Measurements from ENCODE around the gene CHST3. TPM values are rescaled to one million over a fixed set of nuclear protein-coding genes. Genes with fewer than 3 reads are reported as not detected.

The CHST3 gene
- polyA plus RNA-seq, 2 of the 4 experiments (the other 2 are of a cell fraction) = 12.8 to 23.1 TPM

DNA sequence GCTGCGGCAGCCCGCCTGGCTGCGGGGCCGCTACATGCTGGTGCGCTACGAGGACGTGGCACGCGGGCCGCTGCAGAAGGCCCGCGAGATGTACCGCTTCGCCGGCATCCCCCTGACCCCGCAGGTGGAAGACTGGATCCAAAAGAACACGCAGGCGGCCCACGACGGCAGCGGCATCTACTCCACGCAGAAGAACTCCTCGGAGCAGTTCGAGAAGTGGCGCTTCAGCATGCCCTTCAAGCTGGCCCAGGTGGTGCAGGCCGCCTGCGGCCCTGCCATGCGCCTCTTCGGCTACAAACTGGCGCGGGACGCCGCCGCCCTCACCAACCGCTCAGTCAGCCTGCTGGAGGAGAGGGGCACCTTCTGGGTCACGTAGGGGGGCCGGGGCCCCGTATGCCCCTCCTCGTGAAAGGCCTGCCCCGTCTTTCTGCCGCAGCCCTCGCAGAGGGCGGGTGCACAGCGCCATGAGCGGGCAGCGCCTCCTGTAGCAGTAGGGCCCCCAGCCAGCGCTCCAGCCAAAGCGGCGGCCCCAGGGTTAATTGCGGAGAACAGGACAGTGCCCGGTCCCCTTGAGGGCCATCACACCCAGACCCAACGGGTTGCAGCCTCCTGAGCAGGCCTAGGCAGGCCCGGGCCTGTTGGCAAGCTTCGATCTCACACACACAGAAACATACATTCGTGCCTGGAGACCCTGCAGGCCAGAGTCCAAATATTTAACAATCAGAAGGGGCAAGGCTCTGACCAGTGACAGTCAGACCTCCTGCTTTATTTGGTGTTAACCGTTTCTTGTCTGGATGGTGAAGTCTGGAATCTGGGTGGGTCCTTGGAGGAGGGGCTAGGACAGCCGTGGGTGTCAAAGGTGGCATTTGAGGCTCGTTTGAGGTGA, 44.1 kb downstream of the CHST3 start:
- Histone ChIP-seq H3K4me2 (no peak overlapping the region), H3K9me3 (no peaks in the 10 kb centered on the region), H3K4me1 (peaks cover 9% of the 10 kb centered on the region; the same call in 1 of the 3 replicates), H3K27ac (peak overlapping the region in 1 of 2 experiments; percentile 34; a peak in 1 of 6 replicates), H3K4me3 (no peak overlapping the region)
- DNase-seq (ENCODE audit: low read depth in 1 of 2, low spot score in 1 of 2) (no peak), ATAC-seq (no peak), FAIRE-seq (no peak)
- ChIA-PET POLR2A (no interaction called here), CTCF (interaction anchor here (1.7 to 2.5 kb wide), 4 partner anchors 12 to 112 kb away, joined by 4 to 8 read pairs (median 7); no protein-coding TSS in a partner anchor)
- no peak for TF ChIP-seq RAD21 (conservative IDR thresholded peaks at IDR 0.05 in 1 of 2, IDR thresholded peaks at IDR 0.05 in 1 of 2)
- no peak for TF ChIP-seq ZC3H11A (IDR thresholded peaks at IDR 0.05)
- TF ChIP-seq, protein P1, sequence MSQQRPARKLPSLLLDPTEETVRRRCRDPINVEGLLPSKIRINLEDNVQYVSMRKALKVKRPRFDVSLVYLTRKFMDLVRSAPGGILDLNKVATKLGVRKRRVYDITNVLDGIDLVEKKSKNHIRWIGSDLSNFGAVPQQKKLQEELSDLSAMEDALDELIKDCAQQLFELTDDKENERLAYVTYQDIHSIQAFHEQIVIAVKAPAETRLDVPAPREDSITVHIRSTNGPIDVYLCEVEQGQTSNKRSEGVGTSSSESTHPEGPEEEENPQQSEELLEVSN (IDR thresholded peaks at IDR 0.05; ENCODE audit: borderline replicate concordance, low read depth) = no peak
- no peak for TF ChIP-seq FOSL2 (IDR thresholded peaks at IDR 0.05)
- TF ChIP-seq FOSL2 (CRISPR knock-in tag; IDR thresholded peaks at IDR 0.05) = no peak
- TF ChIP-seq, protein P2, sequence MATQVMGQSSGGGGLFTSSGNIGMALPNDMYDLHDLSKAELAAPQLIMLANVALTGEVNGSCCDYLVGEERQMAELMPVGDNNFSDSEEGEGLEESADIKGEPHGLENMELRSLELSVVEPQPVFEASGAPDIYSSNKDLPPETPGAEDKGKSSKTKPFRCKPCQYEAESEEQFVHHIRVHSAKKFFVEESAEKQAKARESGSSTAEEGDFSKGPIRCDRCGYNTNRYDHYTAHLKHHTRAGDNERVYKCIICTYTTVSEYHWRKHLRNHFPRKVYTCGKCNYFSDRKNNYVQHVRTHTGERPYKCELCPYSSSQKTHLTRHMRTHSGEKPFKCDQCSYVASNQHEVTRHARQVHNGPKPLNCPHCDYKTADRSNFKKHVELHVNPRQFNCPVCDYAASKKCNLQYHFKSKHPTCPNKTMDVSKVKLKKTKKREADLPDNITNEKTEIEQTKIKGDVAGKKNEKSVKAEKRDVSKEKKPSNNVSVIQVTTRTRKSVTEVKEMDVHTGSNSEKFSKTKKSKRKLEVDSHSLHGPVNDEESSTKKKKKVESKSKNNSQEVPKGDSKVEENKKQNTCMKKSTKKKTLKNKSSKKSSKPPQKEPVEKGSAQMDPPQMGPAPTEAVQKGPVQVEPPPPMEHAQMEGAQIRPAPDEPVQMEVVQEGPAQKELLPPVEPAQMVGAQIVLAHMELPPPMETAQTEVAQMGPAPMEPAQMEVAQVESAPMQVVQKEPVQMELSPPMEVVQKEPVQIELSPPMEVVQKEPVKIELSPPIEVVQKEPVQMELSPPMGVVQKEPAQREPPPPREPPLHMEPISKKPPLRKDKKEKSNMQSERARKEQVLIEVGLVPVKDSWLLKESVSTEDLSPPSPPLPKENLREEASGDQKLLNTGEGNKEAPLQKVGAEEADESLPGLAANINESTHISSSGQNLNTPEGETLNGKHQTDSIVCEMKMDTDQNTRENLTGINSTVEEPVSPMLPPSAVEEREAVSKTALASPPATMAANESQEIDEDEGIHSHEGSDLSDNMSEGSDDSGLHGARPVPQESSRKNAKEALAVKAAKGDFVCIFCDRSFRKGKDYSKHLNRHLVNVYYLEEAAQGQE (IDR thresholded peaks at IDR 0.05) = no peak
- TF ChIP-seq, protein P3, sequence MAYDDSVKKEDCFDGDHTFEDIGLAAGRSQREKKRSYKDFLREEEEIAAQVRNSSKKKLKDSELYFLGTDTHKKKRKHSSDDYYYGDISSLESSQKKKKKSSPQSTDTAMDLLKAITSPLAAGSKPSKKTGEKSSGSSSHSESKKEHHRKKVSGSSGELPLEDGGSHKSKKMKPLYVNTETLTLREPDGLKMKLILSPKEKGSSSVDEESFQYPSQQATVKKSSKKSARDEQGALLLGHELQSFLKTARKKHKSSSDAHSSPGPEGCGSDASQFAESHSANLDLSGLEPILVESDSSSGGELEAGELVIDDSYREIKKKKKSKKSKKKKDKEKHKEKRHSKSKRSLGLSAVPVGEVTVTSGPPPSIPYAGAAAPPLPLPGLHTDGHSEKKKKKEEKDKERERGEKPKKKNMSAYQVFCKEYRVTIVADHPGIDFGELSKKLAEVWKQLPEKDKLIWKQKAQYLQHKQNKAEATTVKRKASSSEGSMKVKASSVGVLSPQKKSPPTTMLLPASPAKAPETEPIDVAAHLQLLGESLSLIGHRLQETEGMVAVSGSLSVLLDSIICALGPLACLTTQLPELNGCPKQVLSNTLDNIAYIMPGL (CRISPR knock-in tag; IDR thresholded peaks at IDR 0.05; ENCODE audit: borderline replicate concordance) = no peak
- no peak for TF ChIP-seq POLR2A (IDR thresholded peaks at IDR 0.05; ENCODE audit: low read length)
- TF ChIP-seq CBX2 (IDR thresholded peaks at IDR 0.05; ENCODE audit: borderline replicate concordance, low read depth) = no peak
- WGBS (ENCODE audit: missing lambda C conversion rate) = 88% methylated on average over 47 of the region's 58 CpGs

DNA sequence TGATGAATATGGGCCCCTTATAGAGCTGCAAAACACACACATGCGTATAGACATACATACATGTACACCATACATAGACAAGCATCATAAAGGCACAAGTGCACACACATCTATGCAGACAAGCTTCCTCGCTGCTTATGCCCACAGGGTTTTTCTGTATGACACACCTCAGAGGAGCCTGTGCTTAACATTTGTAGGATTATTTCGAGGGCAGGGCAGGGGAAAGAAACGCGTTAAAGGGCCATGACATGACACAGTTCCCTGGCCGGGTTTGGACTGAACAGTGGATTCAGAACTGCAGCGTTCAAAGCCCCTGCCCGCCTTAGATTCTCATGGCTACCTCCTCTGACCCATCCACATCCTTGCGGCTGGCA, 44.8 kb downstream of the CHST3 start:
- H3K4me2 ChIP-seq = no peak overlapping the region
- H3K27ac ChIP-seq = peak overlapping the region in 1 of 2 experiments; percentile 34; a peak in 1 of 6 replicates
- no peak for FAIRE-seq
- peaks cover 9% of the 10 kb centered on the region; the same call in 1 of the 3 replicates for H3K4me1 ChIP-seq
- no peak overlapping the region for H3K4me3 ChIP-seq
- POLR2A ChIA-PET = no interaction called here
- CTCF ChIA-PET = interaction anchor here (0.9 to 1.7 kb wide), 3 partner anchors 33 to 113 kb away, joined by 3 to 4 read pairs (median 3); no protein-coding TSS in a partner anchor
- 86% methylated on average over 9 of the region's 9 CpGs for WGBS (ENCODE audit: missing lambda C conversion rate)
- H3K9me3 ChIP-seq = no peaks in the 10 kb centered on the region
- ATAC-seq = no peak
- no peak for TF ChIP-seq RNF2 (IDR thresholded peaks at IDR 0.05; ENCODE audit: borderline replicate concordance, low read depth)
- no peak for TF ChIP-seq CBX8 (IDR thresholded peaks at IDR 0.05)
- no peak for TF ChIP-seq KDM1A (IDR thresholded peaks at IDR 0.05; ENCODE audit: low read depth)
- no peak for TF ChIP-seq KDM5A (IDR thresholded peaks at IDR 0.05)
- TF ChIP-seq EP300 (IDR thresholded peaks at IDR 0.05) = no peak
- no peak for TF ChIP-seq SMC3 (IDR thresholded peaks at IDR 0.05)
- no peak for TF ChIP-seq MAFK (IDR thresholded peaks at IDR 0.05; ENCODE audit: partially characterized antibody)
- TF ChIP-seq RARB (CRISPR knock-in tag; IDR thresholded peaks at IDR 0.05) = no peak
- TF ChIP-seq HDAC2 (IDR thresholded peaks at IDR 0.05) = no peak
- TF ChIP-seq, protein P4, sequence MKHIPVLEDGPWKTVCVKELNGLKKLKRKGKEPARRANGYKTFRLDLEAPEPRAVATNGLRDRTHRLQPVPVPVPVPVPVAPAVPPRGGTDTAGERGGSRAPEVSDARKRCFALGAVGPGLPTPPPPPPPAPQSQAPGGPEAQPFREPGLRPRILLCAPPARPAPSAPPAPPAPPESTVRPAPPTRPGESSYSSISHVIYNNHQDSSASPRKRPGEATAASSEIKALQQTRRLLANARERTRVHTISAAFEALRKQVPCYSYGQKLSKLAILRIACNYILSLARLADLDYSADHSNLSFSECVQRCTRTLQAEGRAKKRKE (CRISPR knock-in tag; IDR thresholded peaks at IDR 0.05; ENCODE audit: low read depth) = no peak
- TF ChIP-seq ZNF302 (CRISPR knock-in tag; IDR thresholded peaks at IDR 0.05) = no peak
- DNase-seq (ENCODE audit: low read depth in 1 of 2, low spot score in 1 of 2) = no peak

All from A549 (cell line).